NCI-H774 (cell line): ENCODE results near the gene ARHGAP45.
"Not testable (repeated sequence)": the region's sequence is repeated elsewhere in the genome, so short reads cannot be mapped to it uniquely, and the experiment has no call there.

Experiments used
- DNase-seq: peaks from one replicate; lab custom pipeline; 2025; lab: John Stamatoyannopoulos, UW

The ARHGAP45 gene

GRCh38 chr19:1116726-1117581 lies 50.0 kb downstream of the ARHGAP45 start:
- no peak for DNase-seq

GRCh38 chr19:1117654-1118053 lies 50.7 kb downstream of the ARHGAP45 start:
- no peak for DNase-seq

- no peak for DNase-seq
Measured at GRCh38 chr19:1118999-1119398, 52.0 kb downstream of the ARHGAP45 start.

GRCh38 chr19:1119475-1120217 lies 52.7 kb downstream of the ARHGAP45 start:
- no peak for DNase-seq

GRCh38 chr19:1121395-1121794 lies 54.4 kb downstream of the ARHGAP45 start:
- DNase-seq = no peak

GRCh38 chr19:1122021-1122971 lies 55.3 kb downstream of the ARHGAP45 start:
- DNase-seq = no peak

GRCh38 chr19:1122972-1123363 lies 56.0 kb downstream of the ARHGAP45 start:
- DNase-seq = peak; percentile 12

- no peak for DNase-seq
Measured at GRCh38 chr19:1123381-1123780, 56.4 kb downstream of the ARHGAP45 start.

GRCh38 chr19:1123885-1124677 lies 57.1 kb downstream of the ARHGAP45 start:
- DNase-seq = no peak

- no peak for DNase-seq
Measured at GRCh38 chr19:1125601-1126467, 58.9 kb downstream of the ARHGAP45 start.

GRCh38 chr19:1126984-1127760 lies 60.2 kb downstream of the ARHGAP45 start:
- no peak for DNase-seq

- DNase-seq = no peak
Measured at GRCh38 chr19:1128106-1128505, 61.1 kb downstream of the ARHGAP45 start.

- not testable (repeated sequence) for DNase-seq
Measured at GRCh38 chr19:1129084-1129483, 62.1 kb downstream of the ARHGAP45 start.

GRCh38 chr19:1129535-1129934 lies 62.6 kb downstream of the ARHGAP45 start:
- DNase-seq = no peak

GRCh38 chr19:1130771-1131717 lies 64.1 kb downstream of the ARHGAP45 start:
- no peak for DNase-seq

- DNase-seq = peak; percentile 27
Measured at GRCh38 chr19:1131718-1132551, 65.0 kb downstream of the ARHGAP45 start.
